ENCODE results near the gene S100A14. TPM values are rescaled to one million over a fixed set of nuclear protein-coding genes. Genes with fewer than 3 reads are reported as not detected.

S100A14 gene
- total and polyA plus RNA-seq, 9 of the 15 experiments (the other 6 are each of a cell fraction or from before 2014, with no cell fraction given) = 0.10 to 0.64 (median 0.24) TPM; not detected in 3

DNA sequence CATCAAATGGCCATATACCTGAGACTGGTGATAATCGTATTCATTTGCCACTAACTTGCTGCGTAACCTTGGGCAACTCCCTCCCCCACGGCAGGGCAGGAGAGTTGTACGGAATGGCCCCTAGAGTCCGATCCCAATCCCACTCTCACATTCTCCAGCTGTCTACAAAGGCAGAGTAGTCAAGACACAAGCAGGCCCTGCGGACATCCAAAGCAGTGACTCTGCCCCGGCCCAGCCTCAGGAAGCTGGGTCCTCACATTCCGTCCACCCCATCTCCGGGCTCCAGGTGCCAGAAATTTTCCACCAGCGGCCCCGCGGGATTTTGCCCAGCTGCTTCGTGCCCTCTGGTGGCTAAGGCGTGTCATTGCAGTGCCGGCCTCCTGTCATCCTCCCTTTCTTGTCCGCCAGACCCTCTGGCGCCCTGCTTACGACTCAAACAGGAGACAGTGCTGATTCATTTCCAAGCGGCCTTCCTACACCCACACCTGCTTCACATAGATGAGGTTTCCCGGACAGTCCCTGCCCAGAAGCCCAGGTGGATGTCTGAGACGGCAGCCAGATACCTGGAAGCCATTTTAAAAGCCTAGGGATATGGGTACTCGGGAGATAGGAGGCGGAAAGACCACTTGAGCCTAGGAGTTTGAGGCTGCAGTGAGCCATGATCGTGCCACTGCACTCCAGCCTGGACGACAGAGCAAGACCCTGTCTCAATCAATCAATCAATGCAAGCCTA lies 47.6 kb downstream of the S100A14 start (continued):
- peak; percentile 20 to 80; a peak in 2 of 4 replicates for TF ChIP-seq RCOR1 (IDR thresholded peaks at IDR 0.05; ENCODE audit: borderline replicate concordance in 1 of 2, low read depth in 2 of 2, low read length in 2 of 2)
- TF ChIP-seq CBX5 (IDR thresholded peaks at IDR 0.05; ENCODE audit: borderline replicate concordance, low read depth) = 0 out of 2 replicates have a peak, but pooled peaks have one; percentile 17
- TF ChIP-seq, protein P1, sequence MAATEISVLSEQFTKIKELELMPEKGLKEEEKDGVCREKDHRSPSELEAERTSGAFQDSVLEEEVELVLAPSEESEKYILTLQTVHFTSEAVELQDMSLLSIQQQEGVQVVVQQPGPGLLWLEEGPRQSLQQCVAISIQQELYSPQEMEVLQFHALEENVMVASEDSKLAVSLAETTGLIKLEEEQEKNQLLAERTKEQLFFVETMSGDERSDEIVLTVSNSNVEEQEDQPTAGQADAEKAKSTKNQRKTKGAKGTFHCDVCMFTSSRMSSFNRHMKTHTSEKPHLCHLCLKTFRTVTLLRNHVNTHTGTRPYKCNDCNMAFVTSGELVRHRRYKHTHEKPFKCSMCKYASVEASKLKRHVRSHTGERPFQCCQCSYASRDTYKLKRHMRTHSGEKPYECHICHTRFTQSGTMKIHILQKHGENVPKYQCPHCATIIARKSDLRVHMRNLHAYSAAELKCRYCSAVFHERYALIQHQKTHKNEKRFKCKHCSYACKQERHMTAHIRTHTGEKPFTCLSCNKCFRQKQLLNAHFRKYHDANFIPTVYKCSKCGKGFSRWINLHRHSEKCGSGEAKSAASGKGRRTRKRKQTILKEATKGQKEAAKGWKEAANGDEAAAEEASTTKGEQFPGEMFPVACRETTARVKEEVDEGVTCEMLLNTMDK (IDR thresholded peaks at IDR 0.05; ENCODE audit: borderline replicate concordance, insufficient read depth, low read depth, low read length, poor library complexity, severe bottlenecking) = peak; percentile 14
- no peak for TF ChIP-seq MTF1 (CRISPR knock-in tag; IDR thresholded peaks at IDR 0.05; ENCODE audit: borderline replicate concordance)
- peak; percentile 6; the same call in 1 of the 2 replicates for TF ChIP-seq ZNF316 (IDR thresholded peaks at IDR 0.05)
- peak; percentile 43 for TF ChIP-seq TBP (optimal IDR thresholded peaks at IDR 0.05; ENCODE audit: low read depth, low read length)
- TF ChIP-seq, protein P2, sequence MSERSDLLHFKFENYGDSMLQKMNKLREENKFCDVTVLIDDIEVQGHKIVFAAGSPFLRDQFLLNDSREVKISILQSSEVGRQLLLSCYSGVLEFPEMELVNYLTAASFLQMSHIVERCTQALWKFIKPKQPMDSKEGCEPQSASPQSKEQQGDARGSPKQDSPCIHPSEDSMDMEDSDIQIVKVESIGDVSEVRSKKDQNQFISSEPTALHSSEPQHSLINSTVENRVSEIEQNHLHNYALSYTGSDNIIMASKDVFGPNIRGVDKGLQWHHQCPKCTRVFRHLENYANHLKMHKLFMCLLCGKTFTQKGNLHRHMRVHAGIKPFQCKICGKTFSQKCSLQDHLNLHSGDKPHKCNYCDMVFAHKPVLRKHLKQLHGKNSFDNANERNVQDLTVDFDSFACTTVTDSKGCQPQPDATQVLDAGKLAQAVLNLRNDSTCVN (CRISPR knock-in tag; IDR thresholded peaks at IDR 0.05) = no peak
- TF ChIP-seq ATF7 (IDR thresholded peaks at IDR 0.05) = peak; percentile 61
- TF ChIP-seq TEAD2 (tag; IDR thresholded peaks at IDR 0.05) = 0 out of 2 replicates have a peak, but pooled peaks have one; percentile 7
- peak in 1 of 2 experiments; percentile 52; a peak in 2 of 4 replicates for TF ChIP-seq TEAD1 (CRISPR knock-in tag; IDR thresholded peaks at IDR 0.05)
- peak; percentile 75 for TF ChIP-seq JUND (IDR thresholded peaks at IDR 0.05; ENCODE audit: borderline replicate concordance, low read depth, low read length)
- peak; percentile 37; the same call in 1 of the 3 replicates for TF ChIP-seq JUND (tag; IDR thresholded peaks at IDR 0.05; ENCODE audit: borderline replicate concordance, low read depth, low read length)
- TF ChIP-seq FOXJ2 (tag; IDR thresholded peaks at IDR 0.05) = no peak
- peak; percentile 98 for TF ChIP-seq SMC3 (conservative IDR thresholded peaks at IDR 0.05; ENCODE audit: insufficient read depth, low read depth, low read length)
- TF ChIP-seq MBD2 (IDR thresholded peaks at IDR 0.05; ENCODE audit: borderline replicate concordance, low read depth) = no peak
- TF ChIP-seq EP300 (IDR thresholded peaks at IDR 0.05; ENCODE audit: low read length) = peak; percentile 49; the same call in 1 of the 2 replicates
- TF ChIP-seq MCM5 (IDR thresholded peaks at IDR 0.05; ENCODE audit: low read depth) = no peak
- peak; percentile 51; the same call in 1 of the 2 replicates for TF ChIP-seq STAG1 (CRISPR knock-in tag; IDR thresholded peaks at IDR 0.05; ENCODE audit: borderline replicate concordance)
- peak; percentile 85 for TF ChIP-seq NFE2 (IDR thresholded peaks at IDR 0.05; ENCODE audit: low read depth)
- TF ChIP-seq, protein P3, sequence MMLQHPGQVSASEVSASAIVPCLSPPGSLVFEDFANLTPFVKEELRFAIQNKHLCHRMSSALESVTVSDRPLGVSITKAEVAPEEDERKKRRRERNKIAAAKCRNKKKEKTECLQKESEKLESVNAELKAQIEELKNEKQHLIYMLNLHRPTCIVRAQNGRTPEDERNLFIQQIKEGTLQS (IDR thresholded peaks at IDR 0.05) = peak; percentile 28; the same call in 1 of the 2 replicates
- TF ChIP-seq, protein P3 (CRISPR knock-in tag; conservative IDR thresholded peaks at IDR 0.05) = peak; percentile 63; the same call in 1 of the 2 replicates
- peak; percentile 48; the same call in 1 of the 2 replicates for TF ChIP-seq POLR2G (IDR thresholded peaks at IDR 0.05; ENCODE audit: low read depth, low read length)

Data from K562 (cell line).